Measurements from ENCODE around the gene SPRYD3.

SPRYD3 gene

GRCh38 chr12:53090554-53090953, 11.4 kb upstream of the SPRYD3 start:
- no peak for TF ChIP-seq CTCF (IDR thresholded peaks at IDR 0.05)
- Histone ChIP-seq H3K9me3 (no peaks in the 10 kb centered on the region), H3K4me3 (no peak overlapping the region), H3K4me1 (peaks cover 0 to 2% (median 0%) of the 10 kb centered on the region in 4 donors), H3K36me3 (no peaks in the 10 kb centered on the region), H3K27ac (no peak overlapping the region), H3K27me3 (no peaks in the 10 kb centered on the region)
- intact Hi-C loops (cut with DNase I; ENCODE audit: low total_unique reads): no loop called here
- no peak for DNase-seq

GRCh38 chr12:53090105-53090504, 10.9 kb upstream of the SPRYD3 start:
- Histone ChIP-seq H3K9me3 (no peaks in the 10 kb centered on the region), H3K27ac (no peak overlapping the region), H3K4me3 (no peak overlapping the region), H3K36me3 (no peaks in the 10 kb centered on the region), H3K27me3 (no peaks in the 10 kb centered on the region), H3K4me1 (no peaks in the 10 kb centered on the region)
- DNase-seq: peak in 1 of 2 donors; percentile 37
- no peak for TF ChIP-seq CTCF (IDR thresholded peaks at IDR 0.05)
- intact Hi-C loops (cut with DNase I; ENCODE audit: low total_unique reads): no loop called here

GRCh38 chr12:53086361-53086760, 7.2 kb upstream of the SPRYD3 start:
- Histone ChIP-seq H3K4me1 (no peaks in the 10 kb centered on the region), H3K9me3 (no peaks in the 10 kb centered on the region), H3K27ac (no peak overlapping the region), H3K36me3 (no peaks in the 10 kb centered on the region), H3K4me3 (no peak overlapping the region), H3K27me3 (no peaks in the 10 kb centered on the region)
- no peak for TF ChIP-seq CTCF (IDR thresholded peaks at IDR 0.05)
- no peak for DNase-seq
- intact Hi-C loops (cut with DNase I; ENCODE audit: low total_unique reads): no loop called here

GRCh38 chr12:53082637-53083175, 3.5 kb upstream of the SPRYD3 start:
- H3K36me3 ChIP-seq: no peaks in the 10 kb centered on the region
- intact Hi-C loops (cut with DNase I; ENCODE audit: low total_unique reads): no loop called here
- no peak overlapping the region for H3K4me3 ChIP-seq
- H3K27me3 ChIP-seq: no peaks in the 10 kb centered on the region
- H3K4me1 ChIP-seq: peaks cover 0 to 22% (median 19%) of the 10 kb centered on the region in 4 donors
- TF ChIP-seq CTCF (IDR thresholded peaks at IDR 0.05): no peak
- no peaks in the 10 kb centered on the region for H3K9me3 ChIP-seq
- no peak overlapping the region for H3K27ac ChIP-seq
- DNase-seq: no peak

GRCh38 chr12:53078425-53079225, 565 bp downstream of the SPRYD3 start:
- peaks cover 0 to 56% (median 40%) of the 10 kb centered on the region in 4 donors for H3K4me1 ChIP-seq
- peak overlapping the region; percentile 94 to 99 for H3K27ac ChIP-seq
- intact Hi-C loops (cut with DNase I; ENCODE audit: low total_unique reads): loop anchor here (5.0 kb wide), 1 partner anchor 79 kb away; no protein-coding TSS in a partner anchor
- peak in 1 of 2 experiments; percentile 36 for TF ChIP-seq CTCF (IDR thresholded peaks at IDR 0.05)
- H3K27me3 ChIP-seq: no peaks in the 10 kb centered on the region
- no peaks in the 10 kb centered on the region for H3K9me3 ChIP-seq
- DNase-seq: peak in 1 of 2 donors; percentile 61
- peaks cover 28 to 34% (median 34%) of the 10 kb centered on the region in 3 donors for H3K36me3 ChIP-seq
- peak overlapping the region; percentile 67 to 83 for H3K4me3 ChIP-seq

Measured in tibial artery (tissue), 4 donors.